Transverse colon (tissue), 4 donors: ENCODE data around the gene FMO2.

ENCODE experiments used
- EP300 ChIP-seq: sonication (generic); formaldehyde crosslinking; IDR thresholded peaks from one replicate; pipeline ENCODE4 v1.6.1; 2017; ENCODE audit warnings: antibody characterized with exemption, low read depth
- POLR2A ChIP-seq: fragments of 450-650 bp; IDR thresholded peaks from one replicate; pipeline ENCODE4 v1.6.1; 2016; ENCODE audit warnings: antibody characterized with exemption, mild to moderate bottlenecking, moderate library complexity
- POLR2AphosphoS5 ChIP-seq, 3 donors: sonication (generic); formaldehyde crosslinking; IDR thresholded peaks; one replicate each; pipeline ENCODE4 v1.6.1; 2016; ENCODE audit warnings: antibody characterized with exemption in 3 of 3
- TF ChIP-seq, protein P1 (sequence below), 5 experiments: fragments of 200-600 bp in 3 of 5; fragments of 450-650 bp in 2 of 5; sonication (generic) in 3 of 5; IDR thresholded peaks; 1 replicate in 2 of 5; 2 replicates in 3 of 5; pipeline ENCODE4 v1.5.1; 2016 to 2017; ENCODE audit warnings: antibody characterized with exemption in 5 of 5, inconsistent platforms in 3 of 5, mild to moderate bottlenecking in 2 of 5, moderate library complexity in 1 of 5

DNA sequence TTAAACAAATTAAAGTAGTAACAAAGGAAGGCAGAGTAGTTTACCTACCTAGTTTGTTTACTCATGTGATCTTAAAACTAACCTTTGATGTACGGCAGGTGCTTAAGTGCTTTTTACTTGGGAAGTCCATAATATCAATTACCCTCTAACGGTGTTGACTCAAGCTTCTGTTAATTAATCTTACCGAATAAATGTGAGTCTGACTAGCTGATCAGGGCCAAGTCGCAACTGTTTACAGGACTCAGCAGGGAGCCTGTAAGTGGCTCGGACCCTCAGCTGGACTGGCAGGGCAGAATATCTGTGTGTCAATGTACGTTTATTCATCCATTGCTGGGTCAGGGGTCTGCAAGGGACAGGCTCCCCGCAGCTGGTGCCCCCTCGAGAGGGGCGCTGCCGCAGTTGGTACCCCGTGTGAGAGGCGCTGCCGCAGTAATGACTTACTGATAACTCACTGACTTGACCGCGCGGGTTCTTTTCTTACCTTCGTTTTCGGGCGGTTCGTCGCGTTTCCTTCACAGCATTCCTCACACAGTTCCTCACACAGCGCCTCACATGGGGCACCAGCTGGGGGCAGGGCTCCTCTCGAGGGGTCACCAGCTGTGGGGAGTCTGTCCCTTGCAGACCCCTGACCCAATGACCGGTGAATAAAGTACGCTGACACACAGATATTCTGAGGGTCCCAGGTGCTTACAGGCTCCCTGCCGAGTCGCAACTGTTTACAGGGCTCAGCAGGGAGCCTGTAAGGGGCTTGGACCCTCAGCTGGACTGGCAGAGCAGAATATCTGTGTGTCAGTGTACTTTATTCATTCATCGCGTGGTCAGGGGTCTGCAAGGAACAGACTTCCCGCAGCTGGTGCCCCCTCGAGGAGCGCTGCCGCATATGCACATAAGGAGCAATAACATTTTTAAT lies 66.2 kb downstream of the FMO2 start:
- TF ChIP-seq POLR2A = no peak
- TF ChIP-seq, protein P1, sequence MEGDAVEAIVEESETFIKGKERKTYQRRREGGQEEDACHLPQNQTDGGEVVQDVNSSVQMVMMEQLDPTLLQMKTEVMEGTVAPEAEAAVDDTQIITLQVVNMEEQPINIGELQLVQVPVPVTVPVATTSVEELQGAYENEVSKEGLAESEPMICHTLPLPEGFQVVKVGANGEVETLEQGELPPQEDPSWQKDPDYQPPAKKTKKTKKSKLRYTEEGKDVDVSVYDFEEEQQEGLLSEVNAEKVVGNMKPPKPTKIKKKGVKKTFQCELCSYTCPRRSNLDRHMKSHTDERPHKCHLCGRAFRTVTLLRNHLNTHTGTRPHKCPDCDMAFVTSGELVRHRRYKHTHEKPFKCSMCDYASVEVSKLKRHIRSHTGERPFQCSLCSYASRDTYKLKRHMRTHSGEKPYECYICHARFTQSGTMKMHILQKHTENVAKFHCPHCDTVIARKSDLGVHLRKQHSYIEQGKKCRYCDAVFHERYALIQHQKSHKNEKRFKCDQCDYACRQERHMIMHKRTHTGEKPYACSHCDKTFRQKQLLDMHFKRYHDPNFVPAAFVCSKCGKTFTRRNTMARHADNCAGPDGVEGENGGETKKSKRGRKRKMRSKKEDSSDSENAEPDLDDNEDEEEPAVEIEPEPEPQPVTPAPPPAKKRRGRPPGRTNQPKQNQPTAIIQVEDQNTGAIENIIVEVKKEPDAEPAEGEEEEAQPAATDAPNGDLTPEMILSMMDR (IDR thresholded peaks at IDR 0.05) = peak; percentile 36 to 52 (median 45)
- no peak for TF ChIP-seq POLR2AphosphoS5 (IDR thresholded peaks at IDR 0.05)
- TF ChIP-seq EP300 = no peak
